ENCODE measurements around the gene CCL18. TPM values are rescaled to one million over a fixed set of nuclear protein-coding genes. Genes with fewer than 3 reads are reported as not detected.

Gene CCL18, protein sequence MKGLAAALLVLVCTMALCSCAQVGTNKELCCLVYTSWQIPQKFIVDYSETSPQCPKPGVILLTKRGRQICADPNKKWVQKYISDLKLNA
- not detected in 2 replicates for total RNA-seq (2011; cell fraction: chromatin; rRNA removed; ENCODE audit: low replicate concordance)
- not detected in 2 replicates for total RNA-seq (2011; cell fraction: nucleolus; rRNA removed)
- total RNA-seq (2011; cell fraction: nucleoplasm; rRNA removed), result not detected in 2 replicates
- total RNA-seq (2014; rRNA removed) (not detected in 2 replicates), total RNA-seq (2014; rRNA removed; fragmentation: Illumina TruSeq; extraction: Trizol) (not detected in 2 replicates), total RNA-seq (2015; rRNA removed; fragmentation: Illumina TruSeq; extraction: Trizol) (not detected in 2 replicates), total RNA-seq (2021) (not detected in 2 replicates), polyA plus RNA-seq (2011; rRNA removed) (not detected in 2 replicates), polyA plus RNA-seq (2014; fragmentation: Illumina TruSeq; extraction: Trizol) (not detected in 2 replicates), polyA plus RNA-seq (2014; fragmentation: Nextera tagmentation; extraction: Ambion mirVana) (not detected), polyA plus RNA-seq (2014; rRNA removed) (not detected in 2 replicates), polyA minus RNA-seq (2011; rRNA and poly(A)+ RNA removed) (not detected in 2 replicates), Bru-seq, nascent RNA (not detected), BruChase-seq, experiment 1, labeled RNA remaining after a 2-hour chase (not detected), BruChase-seq, experiment 2, labeled RNA remaining after a 6-hour chase (not detected)
- not detected in 2 replicates for polyA plus RNA-seq (2011; cell fraction: cytosol; rRNA removed)
- polyA plus RNA-seq (2011; cell fraction: nucleus; rRNA removed), result not detected in 2 replicates
- polyA plus RNA-seq (2012), result not detected in 2 replicates
- not detected in 2 replicates for polyA minus RNA-seq (2011; cell fraction: cytosol; rRNA and poly(A)+ RNA removed)
- not detected in 2 replicates for polyA minus RNA-seq (2011; cell fraction: nucleus; rRNA and poly(A)+ RNA removed)
- long read RNA-seq, experiment 1, result 0 reads
- long read RNA-seq, experiment 2, result 0 reads
- long read RNA-seq, experiment 3, result 0 reads

DNA sequence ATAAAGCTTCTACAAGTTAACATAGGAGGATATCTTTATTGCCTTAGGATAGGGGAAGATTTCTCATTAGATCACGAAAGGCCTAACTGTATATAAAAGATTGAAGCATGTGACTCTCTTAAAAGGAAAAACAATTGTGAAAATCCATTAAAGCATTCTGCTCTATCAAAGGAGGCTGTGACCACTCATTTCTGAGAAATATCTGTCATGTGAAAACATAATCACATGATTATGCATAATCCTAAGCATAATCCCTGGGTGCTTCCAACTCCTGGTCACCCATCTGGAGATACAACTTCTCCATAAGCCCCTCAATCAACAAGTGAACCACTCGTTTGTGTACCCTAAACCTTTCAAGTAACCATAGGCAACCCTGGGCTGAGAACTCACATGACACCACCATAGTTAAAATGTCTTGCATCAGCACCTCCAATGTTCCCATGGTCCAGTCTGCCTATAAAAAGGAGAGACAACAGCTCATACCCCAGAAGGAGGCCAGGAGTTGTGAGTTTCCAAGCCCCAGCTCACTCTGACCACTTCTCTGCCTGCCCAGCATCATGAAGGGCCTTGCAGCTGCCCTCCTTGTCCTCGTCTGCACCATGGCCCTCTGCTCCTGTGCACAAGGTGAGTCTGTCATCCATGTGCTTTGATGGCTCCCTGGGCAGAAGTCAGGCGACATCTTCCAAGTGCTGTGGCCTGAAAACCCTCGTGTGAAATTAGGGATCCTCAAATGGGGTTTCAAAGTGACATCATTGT lies at the start of gene CCL18:
CCL18 (plus strand) TSS at position 487 of the 756 bp plus-strand sequence; CDS start at position 558, 71 bp downstream.
- Histone ChIP-seq H3K9ac (ENCODE audit: insufficient read depth in 1 of 2, low read depth in 2 of 2, low read length in 2 of 2) (no peak within 1 kb of the TSS), H3K9me3 (replicated peaks; ENCODE audit: control insufficient read depth, insufficient read depth, low read depth, low read length) (no peaks in the 10 kb centered on the region), H3K9me1 (ENCODE audit: control insufficient read depth, insufficient read depth, low read length) (no peaks in the 10 kb centered on the region), H3K79me2 (ENCODE audit: control insufficient read depth, insufficient read depth, low read length) (no peaks in the 10 kb centered on the region), H3K4me2 (ENCODE audit: insufficient read depth, low read length) (no peak within 1 kb of the TSS), H3K27me3 (ENCODE audit: control insufficient read depth in 2 of 2, insufficient read depth in 2 of 2, low read length in 2 of 2) (peaks cover 0 to 4% of the 10 kb centered on the region in 2 experiments; a peak in 2 of 5 replicates), H4K20me1 (replicated peaks; ENCODE audit: control insufficient read depth, insufficient read depth, low read length) (no peaks in the 10 kb centered on the region), H3K4me3 (no peak within 1 kb of the TSS), H2AFZ (ENCODE audit: low read depth, low read length) (no peak within 1 kb of the TSS), H3K36me3 (ENCODE audit: control insufficient read depth, insufficient read depth, low read length) (no peaks in the 10 kb centered on the region), H3K27ac (ENCODE audit: extremely low read depth, low read depth, low read length) (no peak within 1 kb of the TSS), H3K4me1 (replicated peaks in 1 of 2; ENCODE audit: control insufficient read depth in 2 of 2, insufficient read depth in 2 of 2, low read length in 2 of 2) (no peaks in the 10 kb centered on the region; a peak in 1 of 5 replicates)
- intact Hi-C loops (cut with micrococcal nuclease) (no loop called here), in situ Hi-C loops (cut with MboI) (no loop called here)
- FAIRE-seq, result no peak
- BruUV-seq (replicated peaks), result no TSS peak
- POLR2A ChIA-PET, result no interaction called here
- 0% methylated on average over 5 of the region's 5 CpGs for WGBS (ENCODE audit: insufficient coverage, low coverage, missing lambda C conversion rate)
- CTCF ChIA-PET (ENCODE audit: low intra/inter-chr PET ratio), result no interaction called here
- no peak for ATAC-seq
- no peak for DNase-seq (ENCODE audit: extremely low read depth in 1 of 4, low spot score in 3 of 4)
- TF ChIP-seq GABPB1 (CRISPR knock-in tag; IDR thresholded peaks at IDR 0.05), result no peak
- no peak for TF ChIP-seq ZBTB7A (IDR thresholded peaks at IDR 0.05; ENCODE audit: borderline replicate concordance, control insufficient read depth, low read depth, low read length)
- TF ChIP-seq MCM5 (IDR thresholded peaks at IDR 0.05; ENCODE audit: low read depth), result no peak
- no peak for TF ChIP-seq FOXJ3 (CRISPR knock-in tag; IDR thresholded peaks at IDR 0.05)
